Measurements from ENCODE around the gene CDKN2B-AS1. TPM values are rescaled to one million over a fixed set of nuclear protein-coding genes. Genes with fewer than 3 reads are reported as not detected.
A peak's percentile ranks its signal among the peaks of the same experiment; 100 is the strongest.

CDKN2B-AS1 gene
- total RNA-seq, 1 experiment from 2014 or later, result not detected

- Mint-ChIP-seq H3K4me1 (ENCODE audit: insufficient read depth, unreplicated experiment) (peaks cover 17% of the 10 kb centered on the region), H3K9me3 (ENCODE audit: unreplicated experiment) (no peaks in the 10 kb centered on the region), H3K36me3 (ENCODE audit: insufficient read depth, unreplicated experiment) (no peaks in the 10 kb centered on the region), H3K27ac (ENCODE audit: low read depth, unreplicated experiment) (peak overlapping the region; percentile 29), H3K27me3 (ENCODE audit: insufficient read depth, unreplicated experiment) (no peaks in the 10 kb centered on the region), H3K4me3 (ENCODE audit: unreplicated experiment) (no peak overlapping the region)
- DNase-seq (ENCODE audit: unreplicated experiment), result no peak
- intact Hi-C loops (cut with micrococcal nuclease), result no loop called here
- no peak for TF ChIP-seq CTCF (IDR thresholded peaks at IDR 0.05; ENCODE audit: unreplicated experiment)
- POLR2A ChIA-PET, result interaction anchor here (3.2 kb wide), 1 partner anchor 333 kb away, joined by 14 read pairs; no protein-coding TSS in a partner anchor
- CTCF ChIA-PET, result interaction anchor here (0.5 kb wide), 1 partner anchor 65 kb away, joined by 3 read pairs; no protein-coding TSS in a partner anchor
- no TSS peak for BruUV-seq (replicated peaks)
Observed at GRCh38 chr9:22165144-22165543, 170.6 kb downstream of the CDKN2B-AS1 start.

- Mint-ChIP-seq H3K4me1 (ENCODE audit: insufficient read depth, unreplicated experiment) (peaks cover 26% of the 10 kb centered on the region), H3K27me3 (ENCODE audit: insufficient read depth, unreplicated experiment) (no peaks in the 10 kb centered on the region), H3K4me3 (ENCODE audit: unreplicated experiment) (no peak overlapping the region), H3K27ac (ENCODE audit: low read depth, unreplicated experiment) (peak overlapping the region; percentile 92), H3K36me3 (ENCODE audit: insufficient read depth, unreplicated experiment) (no peaks in the 10 kb centered on the region), H3K9me3 (ENCODE audit: unreplicated experiment) (no peaks in the 10 kb centered on the region)
- intact Hi-C loops (cut with micrococcal nuclease), result no loop called here
- no peak for TF ChIP-seq CTCF (IDR thresholded peaks at IDR 0.05; ENCODE audit: unreplicated experiment)
- BruUV-seq (replicated peaks), result no TSS peak
- POLR2A ChIA-PET, result interaction anchor here (0.7 to 1.6 kb wide), 8 partner anchors 11 to 484 kb away, joined by 3 to 7 read pairs (median 4); no protein-coding TSS in a partner anchor
- CTCF ChIA-PET, result interaction anchor here (0.5 kb wide), 1 partner anchor 916 kb away, joined by 3 read pairs; no protein-coding TSS in a partner anchor
- peak; percentile 67 for DNase-seq (ENCODE audit: unreplicated experiment)
Observed at GRCh38 chr9:22169243-22169642, 174.7 kb downstream of the CDKN2B-AS1 start.

GRCh38 chr9:22169727-22170503, 175.3 kb downstream of the CDKN2B-AS1 start:
- peak; percentile 59 for DNase-seq (ENCODE audit: unreplicated experiment)
- no peaks in the 10 kb centered on the region for H3K27me3 Mint-ChIP-seq (ENCODE audit: insufficient read depth, unreplicated experiment)
- TSS peak; percentile 13 for BruUV-seq (replicated peaks)
- H3K27ac Mint-ChIP-seq (ENCODE audit: low read depth, unreplicated experiment), result peak overlapping the region; percentile 92
- ChIA-PET POLR2A (interaction anchor here (0.7 to 1.6 kb wide), 8 partner anchors 12 to 485 kb away, joined by 3 to 7 read pairs (median 4); no protein-coding TSS in a partner anchor), CTCF (interaction anchor here (0.5 kb wide), 1 partner anchor 917 kb away, joined by 3 read pairs; no protein-coding TSS in a partner anchor)
- H3K9me3 Mint-ChIP-seq (ENCODE audit: unreplicated experiment), result no peaks in the 10 kb centered on the region
- no peaks in the 10 kb centered on the region for H3K36me3 Mint-ChIP-seq (ENCODE audit: insufficient read depth, unreplicated experiment)
- H3K4me1 Mint-ChIP-seq (ENCODE audit: insufficient read depth, unreplicated experiment), result peaks cover 25% of the 10 kb centered on the region
- no peak for TF ChIP-seq CTCF (IDR thresholded peaks at IDR 0.05; ENCODE audit: unreplicated experiment)
- peak overlapping the region; percentile 40 for H3K4me3 Mint-ChIP-seq (ENCODE audit: unreplicated experiment)
- intact Hi-C loops (cut with micrococcal nuclease), result loop anchor here (5.0 kb wide), 2 partner anchors 42 to 338 kb away; no protein-coding TSS in a partner anchor

Other genes with a start within 250 kb of the CDKN2B-AS1 start
- gene MTAP, start 192.2 kb upstream of the CDKN2B-AS1 start, total RNA-seq (2022), result not detected in 2 replicates
- gene CDKN2A, start 399 bp upstream of the CDKN2B-AS1 start, total RNA-seq (2022), result not detected in 2 replicates
- gene CDKN2B, start 14.5 kb downstream of the CDKN2B-AS1 start, total RNA-seq (2022), result not detected in 2 replicates